Fibroblast of villous mesenchyme (primary cell): Measurements from ENCODE around the gene KIRREL3. TPM values are rescaled to one million over a fixed set of nuclear protein-coding genes. Genes with fewer than 3 reads are reported as not detected.
A peak's percentile ranks its signal among the peaks of the same experiment; 100 is the strongest.
"Not testable (repeated sequence)": the region's sequence is repeated elsewhere in the genome, so short reads cannot be mapped to it uniquely, and the experiment has no call there.

Experiments
- DNase-seq: peaks from one replicate; pipeline ENCODE4 v3.0.0-alpha.2; 2010; ENCODE audit warnings: low read depth
- H3K4me3 ChIP-seq: 2 replicates; pipeline ENCODE4 v1.5.1; 2011; ENCODE audit warnings: low read depth, mild to moderate bottlenecking, low read length
- CTCF ChIP-seq: IDR thresholded peaks from 2 replicates; pipeline ENCODE4 v1.5.1; 2012; ENCODE audit warnings: low read depth, mild to moderate bottlenecking, low read length; ENCODE audit not compliant: insufficient read depth
- total RNA-seq: library from RNA; depleted of rRNA; stranded (reverse); fragments of >200 nt; gene quantifications from 2 replicates; pipeline ENCODE4 v1.2.3, GENCODE V29; 2012

Gene KIRREL3
- total RNA-seq, 1 donor, result 9.9 TPM

GRCh38 chr11:126384449-126385070 lies 616.0 kb downstream of the KIRREL3 start:
- no peak for TF ChIP-seq CTCF
- no peak for DNase-seq
- H3K4me3 ChIP-seq, result no peak overlapping the region

- DNase-seq, result no peak
- TF ChIP-seq CTCF, result no peak
- H3K4me3 ChIP-seq, result no peak overlapping the region
Observed at GRCh38 chr11:126383339-126384335, 616.9 kb downstream of the KIRREL3 start.

GRCh38 chr11:126382641-126383040 lies 617.9 kb downstream of the KIRREL3 start:
- not testable (repeated sequence) for H3K4me3 ChIP-seq, DNase-seq

GRCh38 chr11:126381960-126382359 lies 618.6 kb downstream of the KIRREL3 start:
- DNase-seq, H3K4me3 ChIP-seq: not testable (repeated sequence)

GRCh38 chr11:126380909-126381308 lies 619.7 kb downstream of the KIRREL3 start:
- H3K4me3 ChIP-seq, result no peak overlapping the region
- DNase-seq, result no peak
- TF ChIP-seq CTCF, result no peak

- H3K4me3 ChIP-seq, result no peak overlapping the region
- no peak for TF ChIP-seq CTCF
- DNase-seq, result peak; percentile 48
Observed at GRCh38 chr11:126378763-126379162, 621.8 kb downstream of the KIRREL3 start.

GRCh38 chr11:126375726-126376125 lies 624.8 kb downstream of the KIRREL3 start:
- no peak for DNase-seq
- H3K4me3 ChIP-seq, result no peak overlapping the region
- no peak for TF ChIP-seq CTCF

GRCh38 chr11:126374562-126375300 lies 625.8 kb downstream of the KIRREL3 start:
- not testable (repeated sequence) for DNase-seq, H3K4me3 ChIP-seq

GRCh38 chr11:126373389-126374066 lies 627.0 kb downstream of the KIRREL3 start:
- not testable (repeated sequence) for H3K4me3 ChIP-seq, DNase-seq
